ENCODE data around the gene SESN3. TPM values are rescaled to one million over a fixed set of nuclear protein-coding genes. Genes with fewer than 3 reads are reported as not detected.
"Not testable (repeated sequence)": the region's sequence is repeated elsewhere in the genome, so short reads cannot be mapped to it uniquely, and the experiment has no call there.

SESN3 gene
- total and polyA plus RNA-seq, 11 donors = 1.0 to 26.5 (median 5.6) TPM

GRCh38 chr11:95219599-95219998 lies 11.4 kb downstream of the SESN3 start:
- H3K9me3 ChIP-seq = no peaks in the 10 kb centered on the region
- TF ChIP-seq CTCF (IDR thresholded peaks at IDR 0.05) (no peak), POLR2A (IDR thresholded peaks at IDR 0.05) (no peak)
- H3K27me3 ChIP-seq = no peaks in the 10 kb centered on the region
- DNase-seq (no peak), ATAC-seq (no peak)
- H3K4me1 ChIP-seq = no peaks in the 10 kb centered on the region
- no peak overlapping the region for H3K27ac ChIP-seq
- 93 to 98% (median 95%) methylated on average over 3 of the region's 3 CpGs for WGBS, 4 donors
- no peak overlapping the region for H3K4me3 ChIP-seq
- H3K36me3 ChIP-seq = no peaks in the 10 kb centered on the region
- intact Hi-C loops (cut with DNase I) = loop anchor here in 1 of 10 donors (10.0 kb wide), 1 partner anchor 55 kb away; no protein-coding TSS in a partner anchor

- TF ChIP-seq CTCF (IDR thresholded peaks at IDR 0.05) (no peak), POLR2A (IDR thresholded peaks at IDR 0.05) (no peak)
- Histone ChIP-seq H3K4me1 (no peaks in the 10 kb centered on the region), H3K4me3 (no peak overlapping the region), H3K9me3 (no peaks in the 10 kb centered on the region), H3K27ac (no peak overlapping the region), H3K27me3 (no peaks in the 10 kb centered on the region), H3K36me3 (no peaks in the 10 kb centered on the region)
- ATAC-seq = no peak
- 96 to 99% (median 98%) methylated on average over 2 of the region's 2 CpGs for WGBS, 4 donors
- intact Hi-C loops (cut with DNase I) = loop anchor here in 1 of 10 donors (10.0 kb wide), 1 partner anchor 53 kb away; no protein-coding TSS in a partner anchor
- DNase-seq = no peak
These were observed 12.9 kb downstream of the SESN3 start for GRCh38 chr11:95218149-95218548.

GRCh38 chr11:95212609-95213008 lies 18.4 kb downstream of the SESN3 start:
- H3K27me3 ChIP-seq = no peaks in the 10 kb centered on the region
- H3K36me3 ChIP-seq = no peaks in the 10 kb centered on the region
- no peak overlapping the region for H3K4me3 ChIP-seq
- H3K27ac ChIP-seq = no peak overlapping the region
- peaks cover 0 to 2% (median 0%) of the 10 kb centered on the region in 12 donors for H3K4me1 ChIP-seq
- no peak for TF ChIP-seq CTCF (IDR thresholded peaks at IDR 0.05)
- TF ChIP-seq POLR2A (IDR thresholded peaks at IDR 0.05) = no peak
- peaks cover 0 to 12% (median 0%) of the 10 kb centered on the region in 12 donors for H3K9me3 ChIP-seq
- WGBS, 4 donors = 46 to 96% (median 94%) methylated on average over 1 of the region's 1 CpG
- DNase-seq (no peak), ATAC-seq (no peak)
- intact Hi-C loops (cut with DNase I) = loop anchor here in 1 of 10 donors (10.0 kb wide), 1 partner anchor 48 kb away; no protein-coding TSS in a partner anchor

- ATAC-seq; H3K36me3 ChIP-seq; H3K4me1 ChIP-seq; DNase-seq; H3K4me3 ChIP-seq; H3K27ac ChIP-seq; H3K27me3 ChIP-seq; intact Hi-C loops (cut with DNase I): not testable (repeated sequence)
- H3K9me3 ChIP-seq = peaks cover 0 to 12% (median 0%) of the 10 kb centered on the region in 12 donors
- WGBS, 4 donors = 91 to 98% (median 95%) methylated on average over 6 of the region's 6 CpGs
These were observed 21.5 kb downstream of the SESN3 start for GRCh38 chr11:95209535-95209934.
